ENCODE measurements around the gene FAM234A.
"Not testable (repeated sequence)": the region's sequence is repeated elsewhere in the genome, so short reads cannot be mapped to it uniquely, and the experiment has no call there.

Gene FAM234A, protein sequence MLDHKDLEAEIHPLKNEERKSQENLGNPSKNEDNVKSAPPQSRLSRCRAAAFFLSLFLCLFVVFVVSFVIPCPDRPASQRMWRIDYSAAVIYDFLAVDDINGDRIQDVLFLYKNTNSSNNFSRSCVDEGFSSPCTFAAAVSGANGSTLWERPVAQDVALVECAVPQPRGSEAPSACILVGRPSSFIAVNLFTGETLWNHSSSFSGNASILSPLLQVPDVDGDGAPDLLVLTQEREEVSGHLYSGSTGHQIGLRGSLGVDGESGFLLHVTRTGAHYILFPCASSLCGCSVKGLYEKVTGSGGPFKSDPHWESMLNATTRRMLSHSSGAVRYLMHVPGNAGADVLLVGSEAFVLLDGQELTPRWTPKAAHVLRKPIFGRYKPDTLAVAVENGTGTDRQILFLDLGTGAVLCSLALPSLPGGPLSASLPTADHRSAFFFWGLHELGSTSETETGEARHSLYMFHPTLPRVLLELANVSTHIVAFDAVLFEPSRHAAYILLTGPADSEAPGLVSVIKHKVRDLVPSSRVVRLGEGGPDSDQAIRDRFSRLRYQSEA

DNA sequence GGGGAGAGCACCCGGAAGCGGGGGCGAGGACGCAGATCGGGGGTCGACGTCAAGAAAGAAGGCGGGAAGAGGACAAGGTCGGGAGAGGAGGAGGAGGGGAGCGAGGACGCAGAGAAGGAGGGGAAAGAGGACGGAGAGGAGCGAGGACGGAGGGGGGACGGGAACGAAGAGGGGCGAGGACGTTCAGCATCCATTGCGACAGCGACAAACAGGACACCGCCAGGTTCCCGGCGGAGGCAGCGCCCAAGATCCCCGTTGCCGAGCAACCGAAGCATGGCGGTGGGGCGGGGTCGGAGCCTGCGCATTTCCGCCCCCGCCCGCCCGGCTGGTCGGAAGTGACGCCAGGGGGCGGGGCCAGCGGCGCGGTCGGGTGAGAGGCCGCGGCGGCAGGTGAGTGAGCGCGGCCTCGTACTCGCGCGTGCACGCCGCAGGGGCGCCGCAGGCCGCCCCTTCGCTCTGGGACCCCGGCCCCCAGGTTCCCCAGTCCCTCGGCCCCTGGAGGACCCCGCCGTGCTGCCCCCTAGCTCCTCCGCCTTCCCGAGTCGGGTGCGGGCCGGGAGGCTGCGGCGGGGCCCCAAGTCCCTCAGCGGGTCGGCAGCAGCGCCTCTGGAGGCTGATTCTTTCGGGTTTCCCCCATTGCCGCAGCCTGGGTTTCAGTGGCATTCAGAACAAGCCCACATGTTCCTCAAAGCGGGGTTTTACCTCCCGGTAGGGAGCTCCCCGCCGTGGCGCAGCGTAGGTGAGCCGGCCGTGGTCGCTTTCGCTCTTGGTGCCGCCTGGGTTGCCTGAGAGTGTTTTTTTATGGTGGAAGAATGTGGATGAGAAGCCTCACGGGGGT is at the start of gene FAM234A:
TSS of gene FAM234A (plus strand) at position 354 of the 838 bp plus-strand sequence. CDS start 19,593 bp downstream, outside the sequence.
- peak; percentile 92 for DNase-seq

DNA sequence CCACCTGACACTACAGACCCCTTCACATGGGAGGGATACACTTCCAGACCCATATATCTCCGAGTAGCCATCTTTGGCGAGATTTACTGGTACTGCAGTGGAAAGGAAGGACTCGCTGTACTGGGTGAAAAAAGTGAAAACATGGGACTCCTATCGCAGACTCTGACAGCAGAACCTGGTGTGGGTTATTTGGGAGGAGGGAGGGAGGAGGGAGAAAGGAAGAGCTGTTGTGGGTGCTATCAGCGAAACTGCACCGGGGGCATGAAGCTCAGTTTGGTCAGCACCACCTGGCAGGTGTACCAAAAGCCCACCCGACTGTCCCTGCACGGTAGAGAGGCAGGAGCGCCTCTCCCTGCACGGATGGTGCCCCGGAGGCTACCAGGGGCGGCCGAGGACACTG is 49.4 kb upstream of the FAM234A start:
- no peak for DNase-seq

DNA sequence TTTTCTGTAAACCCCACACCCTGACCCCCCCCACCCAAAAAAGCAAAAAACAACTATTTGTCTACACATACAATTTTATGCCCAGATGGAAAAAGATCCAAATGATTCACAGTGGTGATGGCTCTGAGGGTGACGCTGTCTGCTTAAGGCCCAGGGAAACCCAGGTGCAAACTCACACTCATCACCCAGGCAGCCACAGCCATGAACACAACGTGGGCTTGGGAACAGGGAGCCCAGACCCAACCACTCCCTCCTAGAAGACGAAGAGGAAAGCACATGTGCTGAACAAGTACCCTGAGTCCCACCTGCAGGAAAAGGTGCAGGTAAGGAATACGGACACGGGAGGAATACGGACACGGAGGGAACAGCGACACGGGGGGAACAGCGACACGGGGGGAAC is 48.9 kb upstream of the FAM234A start:
- no peak for DNase-seq

DNA sequence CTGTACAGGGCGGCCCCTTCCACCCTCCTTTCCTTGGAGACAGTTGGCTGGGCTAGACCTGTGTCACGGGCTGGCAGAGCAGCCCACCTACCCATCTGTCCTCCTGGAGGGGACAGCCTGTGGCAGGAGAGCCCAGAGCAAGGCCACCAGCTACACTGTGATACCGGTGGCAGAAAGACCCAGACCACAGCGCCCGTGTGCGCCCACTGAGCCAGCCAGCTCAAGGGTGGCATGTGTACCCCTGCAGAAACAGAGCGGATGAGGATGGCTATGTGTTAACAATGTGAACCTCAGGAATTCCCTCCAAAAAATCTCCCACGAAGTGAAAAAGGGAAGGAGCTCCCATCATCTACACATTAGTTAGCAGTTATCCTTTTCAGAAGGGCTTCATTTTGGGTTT is 47.3 kb upstream of the FAM234A start:
- no peak for DNase-seq

DNA sequence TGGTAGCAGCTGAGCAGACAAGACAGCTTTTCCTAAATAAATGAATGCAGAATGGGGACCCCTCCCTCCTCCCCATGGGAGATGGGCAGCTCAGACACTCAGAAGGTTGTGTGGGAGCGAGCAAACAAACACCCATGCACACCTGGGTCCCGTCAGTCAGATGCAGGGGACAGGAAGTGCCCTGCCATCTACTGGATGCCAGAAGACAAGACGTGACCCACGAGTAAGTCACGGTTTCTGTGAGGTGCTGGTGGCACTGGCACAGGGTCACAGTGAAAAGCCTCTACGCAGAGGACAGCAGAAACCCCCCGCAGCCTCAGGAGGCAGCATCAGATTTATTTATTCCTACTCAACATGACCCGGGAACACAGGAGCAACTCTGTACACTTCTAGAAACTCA is 45.9 kb upstream of the FAM234A start:
- no peak for DNase-seq

DNA sequence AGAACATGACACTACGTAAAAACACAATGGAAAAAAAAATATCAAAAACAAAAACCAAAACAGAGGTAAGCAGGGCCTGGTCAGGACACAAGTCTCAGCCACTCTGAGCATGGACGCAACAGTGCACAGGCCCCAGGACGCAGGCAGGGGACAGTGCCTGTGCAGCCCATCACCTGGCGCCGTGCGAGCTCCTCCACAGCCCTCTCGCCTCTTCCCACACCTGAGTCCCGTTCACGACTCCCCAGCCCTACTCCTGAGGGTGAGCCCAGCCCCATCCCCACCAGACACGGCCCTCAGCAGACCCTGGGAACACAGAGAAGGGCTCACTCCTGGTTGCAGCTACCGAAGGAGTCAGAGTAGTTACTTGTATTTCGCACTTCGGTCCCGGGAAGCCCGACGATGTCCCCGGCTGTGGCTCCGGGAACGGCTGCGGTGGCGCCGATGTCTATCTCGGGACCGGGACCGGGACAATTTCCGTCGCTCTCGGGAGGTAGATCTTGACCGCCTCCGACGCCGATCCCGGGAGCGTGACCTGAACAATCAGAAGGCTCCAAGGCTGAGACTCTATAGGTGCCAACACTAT is 44.9 kb upstream of the FAM234A start:
- no peak for DNase-seq

DNA sequence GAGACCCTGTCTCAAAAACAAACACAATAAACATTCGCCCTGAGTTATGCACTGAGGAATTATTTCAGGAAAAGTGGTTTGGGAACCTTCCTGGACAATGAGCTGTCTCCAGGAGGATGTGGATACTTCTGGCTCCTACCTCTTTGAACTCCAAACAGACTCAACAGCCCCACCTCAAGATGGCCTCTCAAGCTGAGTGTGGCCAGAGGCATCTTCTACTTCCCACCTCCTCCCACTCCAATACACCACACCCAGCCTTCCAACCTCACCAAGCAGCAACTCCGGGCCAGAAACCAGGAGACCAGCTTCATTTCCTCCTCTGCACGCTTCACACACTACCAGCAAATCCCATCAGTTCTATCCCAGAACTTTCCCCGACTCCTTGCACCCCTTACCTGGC is 42.8 kb upstream of the FAM234A start:
- DNase-seq = no peak

DNA sequence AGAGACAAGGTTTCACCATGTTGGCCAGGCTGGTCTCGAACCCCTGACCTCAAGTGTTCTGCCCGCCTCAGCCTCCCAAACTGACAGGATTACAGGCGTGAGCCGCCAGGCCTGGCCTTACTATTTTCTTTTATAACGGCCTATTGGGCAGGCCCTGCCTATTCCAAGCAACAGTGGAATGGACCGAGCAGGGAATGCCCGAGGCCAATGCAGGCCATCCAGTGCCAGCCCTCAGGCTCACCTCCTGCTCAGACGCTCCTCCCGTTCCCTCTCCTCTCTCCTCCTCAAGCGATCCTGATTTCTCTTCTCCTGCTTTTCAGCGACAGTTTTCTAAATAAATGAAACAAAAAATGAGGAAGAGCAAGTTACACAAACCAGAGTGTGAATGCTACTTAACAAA is 41.9 kb upstream of the FAM234A start:
- DNase-seq = no peak

DNA sequence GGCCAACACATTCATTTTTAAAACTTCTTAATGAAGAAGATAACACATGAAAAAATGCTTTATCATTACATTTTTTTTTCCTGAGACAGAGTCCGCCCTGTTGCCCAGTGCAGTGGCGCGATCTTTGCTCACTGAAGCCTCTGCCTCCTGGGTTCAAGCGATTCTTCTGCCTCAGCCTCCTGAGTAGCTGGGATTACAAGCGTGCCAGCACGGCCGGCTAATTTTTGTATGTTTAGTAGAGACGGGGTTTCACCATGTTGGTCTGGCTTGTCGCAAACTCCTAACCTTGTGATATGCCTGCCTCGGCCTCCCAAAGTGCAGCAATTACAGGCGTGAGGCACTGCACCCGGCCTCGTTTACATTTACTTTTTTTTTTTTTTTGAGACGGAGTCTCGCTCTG is 41.2 kb upstream of the FAM234A start:
- no peak for DNase-seq

DNA sequence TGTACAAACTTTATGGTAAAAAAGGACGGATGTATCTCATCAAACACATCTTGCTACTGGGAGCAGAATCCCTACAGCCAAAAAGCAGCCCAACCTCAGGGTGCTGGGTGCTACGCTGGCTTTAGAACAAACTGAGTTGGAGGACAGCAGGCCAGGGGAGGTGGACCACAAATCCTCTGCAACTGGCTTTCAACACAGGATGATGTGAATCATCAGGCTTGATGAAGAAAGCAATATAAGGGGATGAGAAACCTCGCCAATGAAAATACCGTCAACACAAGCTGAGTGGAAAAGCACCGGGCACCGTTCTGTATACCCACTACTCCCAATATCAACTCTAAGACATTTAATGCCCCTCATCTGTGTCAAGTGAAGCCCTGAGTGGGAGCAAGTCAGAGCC is 40.1 kb upstream of the FAM234A start:
- no peak for DNase-seq

DNA sequence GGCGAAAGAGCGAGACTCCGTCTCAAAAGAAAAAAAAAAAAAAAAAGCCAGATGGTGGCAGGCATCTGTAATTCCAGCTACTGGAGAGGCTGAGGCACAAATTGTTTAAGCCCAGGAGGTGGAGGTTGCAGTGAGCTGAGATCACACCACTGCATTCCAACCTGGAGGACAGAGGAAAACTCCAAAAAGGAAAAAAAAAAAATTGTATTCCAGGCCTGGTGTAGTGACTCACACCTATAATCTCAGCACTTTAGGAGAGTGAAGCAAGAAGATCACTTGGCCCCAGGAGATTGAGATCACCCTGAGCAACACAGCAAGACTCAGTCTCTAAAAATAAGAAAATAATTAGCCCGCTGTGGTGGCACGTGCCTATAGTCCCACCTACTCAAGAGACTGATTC is 34.2 kb upstream of the FAM234A start:
- peak; percentile 74 for DNase-seq

DNA sequence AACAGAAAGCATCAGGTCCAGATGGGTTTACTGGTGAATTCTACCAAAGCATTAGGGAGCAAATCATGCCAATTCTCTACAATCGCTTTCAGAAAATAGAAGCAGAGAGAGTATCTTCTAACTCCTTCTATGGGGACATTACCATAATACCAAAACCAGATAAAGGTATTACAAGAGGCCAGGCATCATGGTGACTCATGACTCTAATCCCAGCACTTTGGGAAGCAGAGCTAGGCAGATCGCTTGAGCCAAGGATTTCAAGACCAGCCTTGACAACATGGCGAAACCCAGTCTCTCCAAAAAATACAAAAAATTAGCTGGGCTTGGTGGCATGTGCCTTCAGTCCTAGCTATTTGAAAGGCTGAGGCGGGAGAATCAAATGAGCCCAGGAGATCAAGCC is 31.4 kb upstream of the FAM234A start:
- no peak for DNase-seq

DNA sequence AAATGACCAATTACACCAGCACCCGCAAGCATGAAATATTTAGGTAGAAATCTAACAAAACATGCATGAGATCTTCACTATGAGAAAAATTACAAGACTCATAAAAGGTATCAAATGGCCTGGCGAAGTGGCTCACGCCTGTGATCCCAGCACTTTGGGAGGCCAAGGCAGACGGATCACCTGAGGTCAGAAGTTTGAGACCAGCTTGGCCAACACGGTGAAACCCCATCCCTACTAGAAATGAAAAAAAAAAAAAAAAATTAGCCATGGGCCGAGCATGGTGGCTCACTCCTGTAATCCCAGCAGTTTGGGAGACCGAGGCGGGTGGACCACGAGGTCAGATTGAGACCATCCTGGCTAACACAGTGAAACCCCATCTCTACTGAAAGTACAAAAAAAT is 30.6 kb upstream of the FAM234A start:
- not testable (repeated sequence) for DNase-seq

DNA sequence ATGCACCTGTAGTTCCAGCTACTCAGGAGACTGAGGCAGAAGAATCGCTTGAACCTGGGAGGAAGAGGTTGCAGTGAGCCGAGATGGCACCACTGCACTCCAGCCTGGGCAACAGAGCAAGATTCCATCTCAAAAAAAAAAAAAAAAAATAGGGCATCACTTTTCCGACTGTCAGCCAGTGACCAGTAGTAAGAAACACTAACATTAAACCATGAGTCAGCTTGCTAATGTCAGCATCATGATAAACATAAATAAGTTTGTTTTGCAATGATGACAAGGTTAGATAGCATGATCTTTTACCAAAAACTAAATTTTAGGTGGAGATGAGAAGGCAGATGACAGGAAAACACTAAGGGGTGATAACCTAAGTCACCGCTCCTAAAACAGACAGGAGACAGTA is 25.3 kb upstream of the FAM234A start:
- DNase-seq = not testable (repeated sequence)

DNA sequence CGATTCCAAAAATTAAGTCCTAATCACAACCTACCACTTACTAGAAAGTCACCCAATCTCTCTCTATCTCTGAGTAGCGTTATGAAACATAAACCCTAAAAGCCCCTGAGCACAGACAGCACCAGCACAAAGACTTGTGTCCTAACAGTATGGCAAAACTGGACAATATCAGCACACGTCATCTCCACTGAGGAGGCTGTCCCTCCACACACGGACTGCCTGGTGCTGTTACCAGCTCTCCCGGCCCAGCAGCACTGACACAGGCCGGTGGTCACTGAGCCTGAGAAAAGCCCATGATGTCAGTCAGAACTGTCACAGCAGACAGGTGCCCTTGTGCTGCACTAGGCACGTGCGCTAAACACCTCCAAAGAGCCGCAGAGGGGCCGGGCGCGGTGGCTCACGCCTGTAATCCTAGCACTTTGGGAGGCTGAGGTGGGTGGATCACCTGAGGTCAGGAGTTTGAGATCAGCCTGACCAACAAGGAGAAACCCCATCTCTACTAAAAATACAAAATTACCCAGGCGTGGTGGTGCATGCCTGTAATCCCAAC is 22.9 kb upstream of the FAM234A start:
- not testable (repeated sequence) for DNase-seq

DNA sequence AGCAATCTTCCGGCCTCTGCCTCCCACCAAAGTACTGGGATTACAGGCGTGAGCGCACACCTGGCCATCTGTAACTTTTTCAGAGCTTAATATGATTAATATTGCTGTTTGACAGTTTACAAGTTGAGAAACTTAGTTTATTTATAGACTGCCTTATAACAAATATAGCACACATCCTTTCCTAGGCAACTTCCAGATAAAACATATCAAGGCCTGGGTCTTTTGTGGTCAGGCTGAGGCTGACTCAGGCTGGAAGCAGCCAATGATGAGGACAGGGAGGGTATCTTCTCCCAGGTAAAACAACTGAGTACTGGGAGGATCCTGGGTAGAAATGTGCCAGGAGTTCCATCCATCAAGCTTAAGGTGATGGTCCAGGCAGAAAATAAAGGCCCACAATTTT is 21.6 kb upstream of the FAM234A start:
- DNase-seq = no peak

DNA sequence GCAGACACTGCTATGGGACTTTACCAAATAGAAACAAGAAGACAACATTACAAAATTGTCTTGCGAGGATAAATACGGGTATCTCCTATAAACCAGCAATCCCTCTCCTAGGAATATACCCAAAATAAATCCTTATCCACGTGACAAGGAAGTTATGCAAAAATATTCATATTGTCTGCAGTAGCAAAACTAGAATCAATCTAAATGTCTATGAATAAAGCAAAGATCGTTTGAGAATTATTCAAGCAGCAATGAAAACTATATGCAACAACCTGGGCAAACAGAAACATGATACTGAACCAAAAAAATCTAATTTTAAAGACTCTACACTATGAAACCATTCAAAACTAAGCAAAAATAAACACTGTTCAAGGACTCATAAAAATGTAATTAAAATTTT is 14.6 kb upstream of the FAM234A start:
- DNase-seq = no peak

DNA sequence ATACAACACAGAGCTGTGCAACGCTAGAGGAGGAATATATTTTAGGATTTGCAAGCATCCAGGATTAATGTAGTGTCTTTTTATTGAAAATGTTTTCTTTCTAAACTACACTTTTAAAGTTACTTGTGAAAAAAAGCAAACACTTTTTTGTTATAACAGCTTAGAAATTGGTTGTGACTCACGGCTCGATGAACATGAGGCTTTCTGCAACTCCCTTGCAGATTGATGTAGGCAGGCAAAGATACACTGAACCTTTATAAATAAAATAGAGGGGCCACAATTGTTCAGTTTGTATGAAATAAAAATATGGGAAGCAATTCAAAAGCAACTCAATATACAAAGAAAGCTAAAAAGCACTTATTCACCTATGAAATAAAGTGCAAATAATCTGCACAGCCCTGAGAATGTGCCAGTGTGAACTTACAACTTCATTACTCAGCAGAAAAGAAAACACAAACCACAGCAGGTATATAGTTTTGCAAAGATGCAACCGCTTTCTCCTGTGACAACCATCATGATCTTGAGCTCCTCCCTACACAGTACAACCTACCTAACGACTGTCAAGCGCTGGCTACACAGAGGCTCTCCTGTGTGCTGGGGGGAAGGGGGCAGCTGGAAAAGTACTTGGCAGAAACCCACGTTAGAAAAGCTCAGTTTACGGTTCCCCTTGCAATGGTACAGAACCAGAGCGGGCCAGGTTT is 6.3 kb upstream of the FAM234A start:
- DNase-seq = no peak

DNA sequence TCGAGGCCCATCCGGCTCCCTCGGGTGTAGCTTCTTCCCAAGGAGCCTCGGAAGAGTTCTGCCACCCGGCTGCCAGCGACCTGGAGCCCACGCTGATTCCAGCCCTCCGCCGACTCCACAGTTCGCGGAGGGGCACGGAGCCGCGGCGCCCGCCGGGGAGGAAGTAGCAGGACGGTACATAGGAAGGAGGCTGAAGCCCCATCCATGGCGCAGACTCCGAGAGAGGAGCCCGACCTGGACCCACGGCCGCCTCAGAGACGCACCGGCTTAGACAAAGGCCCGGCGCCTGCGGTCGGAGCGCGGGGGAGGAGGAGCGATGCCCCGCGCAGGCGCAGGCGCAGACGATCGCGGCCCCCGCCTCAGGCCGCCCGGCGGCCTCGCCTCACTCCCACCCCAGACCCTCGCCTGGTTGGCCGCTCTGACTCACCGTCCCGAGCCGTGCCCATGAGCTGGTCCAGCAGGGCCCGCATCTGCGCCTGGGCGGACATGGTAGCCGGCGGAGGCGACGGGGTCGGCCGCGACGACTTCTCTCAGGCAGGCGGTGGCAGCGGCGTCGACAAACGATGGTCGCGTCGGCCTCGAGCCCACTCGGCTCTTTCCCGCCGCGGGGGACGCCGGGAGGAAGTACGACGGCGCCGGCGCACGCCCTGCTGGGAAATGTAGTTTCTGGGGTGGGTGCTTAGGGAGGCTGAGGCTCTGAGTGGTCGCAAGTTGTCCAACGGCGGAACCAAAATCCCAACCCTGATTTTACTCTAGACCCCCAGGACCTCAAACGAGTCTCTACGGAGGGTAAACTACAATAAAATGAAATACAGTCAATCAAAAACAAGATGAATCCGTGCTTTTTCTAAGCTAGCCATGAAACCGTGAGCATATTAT is 5.5 kb upstream of the FAM234A start, which contains the start of gene LUC7L:
TSS of gene LUC7L (minus strand) at position 598 of the 879 bp plus-strand sequence. CDS start at position 488, 110 bp downstream.
- DNase-seq = peak; percentile 89

DNA sequence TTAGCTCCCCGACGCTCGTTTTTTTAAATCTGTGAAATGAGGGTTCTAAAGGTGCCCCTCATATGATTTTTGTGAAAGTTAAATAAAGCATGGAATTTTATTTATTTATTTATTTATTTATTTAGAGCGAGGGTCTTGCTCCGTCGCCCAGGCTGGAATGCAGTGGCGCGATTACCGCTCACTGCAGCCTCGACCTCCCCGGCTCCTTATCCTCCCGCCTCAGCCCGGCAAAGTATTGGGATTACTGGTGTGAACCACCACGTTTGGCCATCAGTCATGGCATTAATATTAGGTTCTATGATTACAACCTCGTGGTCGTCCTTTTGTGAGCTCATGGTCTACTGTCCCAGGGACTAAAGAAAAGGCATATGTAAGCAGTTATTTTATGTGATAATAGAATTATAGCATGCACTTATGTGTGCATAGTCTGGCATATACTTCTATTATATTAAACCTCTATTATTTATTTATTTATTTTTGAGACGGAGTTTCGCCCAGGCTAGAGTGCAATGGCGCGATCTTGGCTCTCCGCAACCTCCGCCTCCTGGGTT is 4.8 kb upstream of the FAM234A start:
- no peak for DNase-seq

DNA sequence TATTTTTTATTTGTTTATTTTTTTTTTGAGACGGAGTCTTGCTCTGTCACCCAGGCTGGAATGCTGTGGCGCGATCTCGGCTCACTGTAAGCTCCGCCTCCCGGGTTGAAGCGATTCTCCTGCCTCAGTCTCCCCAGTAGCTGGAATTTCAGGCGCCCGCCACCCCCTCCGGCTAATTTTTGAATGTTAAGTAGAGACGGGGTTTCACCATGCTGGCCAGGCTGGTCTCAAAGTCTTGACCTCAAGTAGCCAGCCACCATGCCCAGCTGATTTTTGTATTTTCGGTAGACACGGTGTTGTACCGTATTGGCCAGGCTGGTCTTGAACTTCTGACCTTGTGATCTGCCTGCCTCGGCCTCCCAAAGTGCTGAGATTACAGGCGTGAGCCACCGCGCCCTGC is 4.3 kb upstream of the FAM234A start:
- not testable (repeated sequence) for DNase-seq
